GM12872 (cell line): ENCODE results near the gene ANKRD65.

Experiments
- TF ChIP-seq, protein P1 (sequence below): IDR thresholded peaks from 3 replicates; pipeline ENCODE4 v1.5.1; 2011; ENCODE audit warnings: low read depth, mild to moderate bottlenecking, low read length, moderate library complexity; ENCODE audit not compliant: insufficient read depth

ANKRD65 gene

DNA sequence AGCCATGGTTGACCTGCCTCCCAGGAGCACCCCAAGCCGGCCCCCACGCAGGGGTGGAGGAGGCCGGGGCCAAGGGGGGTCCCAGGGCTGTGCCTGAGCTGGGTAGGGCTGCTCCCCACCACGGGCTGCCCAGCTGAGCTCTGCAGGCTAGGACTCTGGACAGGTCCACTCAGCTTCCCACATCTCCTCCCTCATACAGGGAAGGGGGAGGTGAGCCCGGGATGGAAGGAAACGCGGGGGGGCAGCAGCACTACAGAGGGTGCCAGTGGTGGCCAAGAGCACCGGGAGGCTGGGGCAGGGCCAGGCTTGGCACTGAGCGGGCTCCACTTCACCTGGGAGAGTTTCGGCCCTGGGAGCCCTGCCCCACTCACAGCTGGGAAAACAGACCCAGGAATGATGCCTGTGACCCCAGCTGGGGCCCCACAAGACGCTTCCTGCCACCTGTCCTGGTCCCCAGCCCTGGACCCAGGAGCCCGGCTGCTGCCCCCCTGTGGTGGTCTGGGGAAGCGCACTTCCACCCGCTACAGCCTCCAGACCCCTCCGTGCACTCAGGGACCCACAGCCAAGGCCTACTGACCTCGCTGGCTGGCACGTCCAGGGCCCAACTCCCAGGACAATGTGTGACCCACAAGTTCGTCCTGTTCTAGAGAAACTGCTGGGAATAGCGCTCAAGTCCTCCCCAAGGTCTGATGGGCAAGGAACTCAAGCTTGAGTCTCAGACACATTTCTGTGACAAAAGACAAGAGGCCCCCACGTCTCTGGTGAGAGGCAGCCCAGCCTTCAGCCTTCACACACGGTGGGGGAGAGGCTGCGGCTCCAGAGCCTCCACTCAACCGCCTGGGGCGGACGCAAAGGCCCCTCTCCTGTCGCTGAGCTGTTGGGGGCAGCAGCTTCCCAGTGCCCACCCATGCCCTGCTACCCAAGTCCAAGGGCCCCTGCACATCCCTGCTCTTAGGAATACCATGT, 49.0 kb downstream of the ANKRD65 start:
- TF ChIP-seq, protein P1, sequence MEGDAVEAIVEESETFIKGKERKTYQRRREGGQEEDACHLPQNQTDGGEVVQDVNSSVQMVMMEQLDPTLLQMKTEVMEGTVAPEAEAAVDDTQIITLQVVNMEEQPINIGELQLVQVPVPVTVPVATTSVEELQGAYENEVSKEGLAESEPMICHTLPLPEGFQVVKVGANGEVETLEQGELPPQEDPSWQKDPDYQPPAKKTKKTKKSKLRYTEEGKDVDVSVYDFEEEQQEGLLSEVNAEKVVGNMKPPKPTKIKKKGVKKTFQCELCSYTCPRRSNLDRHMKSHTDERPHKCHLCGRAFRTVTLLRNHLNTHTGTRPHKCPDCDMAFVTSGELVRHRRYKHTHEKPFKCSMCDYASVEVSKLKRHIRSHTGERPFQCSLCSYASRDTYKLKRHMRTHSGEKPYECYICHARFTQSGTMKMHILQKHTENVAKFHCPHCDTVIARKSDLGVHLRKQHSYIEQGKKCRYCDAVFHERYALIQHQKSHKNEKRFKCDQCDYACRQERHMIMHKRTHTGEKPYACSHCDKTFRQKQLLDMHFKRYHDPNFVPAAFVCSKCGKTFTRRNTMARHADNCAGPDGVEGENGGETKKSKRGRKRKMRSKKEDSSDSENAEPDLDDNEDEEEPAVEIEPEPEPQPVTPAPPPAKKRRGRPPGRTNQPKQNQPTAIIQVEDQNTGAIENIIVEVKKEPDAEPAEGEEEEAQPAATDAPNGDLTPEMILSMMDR, result peak; percentile 96

DNA sequence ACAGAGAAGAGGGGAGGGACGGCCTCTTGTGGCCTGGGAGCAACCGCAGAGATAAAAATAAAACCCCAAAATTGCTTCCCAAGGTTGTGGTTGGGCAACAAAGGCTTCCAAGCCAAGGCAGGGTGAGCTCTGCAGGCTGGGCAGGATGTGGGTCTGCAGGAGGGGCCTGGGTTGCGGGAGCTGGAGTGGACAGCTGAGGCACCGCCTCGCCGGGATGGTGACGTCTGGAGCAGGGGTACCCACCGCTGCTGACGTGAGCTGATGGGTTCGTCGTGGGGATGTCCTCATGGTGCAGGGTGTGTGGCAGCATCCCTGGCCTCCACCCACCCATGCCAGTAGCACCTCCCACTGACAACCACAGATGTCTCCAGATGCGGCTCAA, 49.7 kb downstream of the ANKRD65 start:
- TF ChIP-seq, protein P1, result no peak

DNA sequence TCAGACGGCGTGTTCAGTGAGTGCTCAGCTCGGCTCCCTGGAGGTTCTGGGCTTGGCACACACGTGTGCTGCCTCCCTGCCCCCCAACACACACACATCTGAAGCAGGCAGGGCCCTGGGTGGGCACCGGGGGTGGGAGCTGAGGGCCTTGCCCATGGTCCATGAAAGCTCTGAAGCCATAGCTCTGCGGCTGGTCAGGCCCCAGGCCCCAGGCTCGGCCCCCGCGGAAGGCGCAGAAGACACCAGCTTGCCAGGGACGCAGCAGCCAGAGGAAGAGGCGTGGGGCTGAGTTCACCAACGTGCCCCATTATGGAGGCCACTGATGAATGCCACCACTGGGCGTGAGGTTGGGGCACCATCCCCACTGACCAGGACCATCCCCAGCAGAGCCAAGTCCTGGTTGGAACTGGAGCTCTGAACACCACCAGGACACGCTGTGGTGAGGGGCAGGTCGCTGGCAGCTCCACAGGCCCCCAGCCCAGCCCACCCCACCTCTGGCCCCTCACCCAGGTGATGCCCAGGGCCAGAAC, 50.2 kb downstream of the ANKRD65 start:
- TF ChIP-seq, protein P1, result no peak
